ENCODE data around the gene NOP10.

The NOP10 gene

GRCh38 chr15:34331809-34332208, 11.1 kb downstream of the NOP10 start:
- no peak for DNase-seq (ENCODE audit: low spot score)

- DNase-seq (ENCODE audit: low spot score), result no peak
These were observed 12.7 kb downstream of the NOP10 start for GRCh38 chr15:34330279-34330678.

GRCh38 chr15:34329006-34329405, 13.9 kb downstream of the NOP10 start:
- DNase-seq (ENCODE audit: low spot score), result no peak

GRCh38 chr15:34327906-34328305, 15.0 kb downstream of the NOP10 start:
- no peak for DNase-seq (ENCODE audit: low spot score)

- no peak for DNase-seq (ENCODE audit: low spot score)
These were observed 17.6 kb downstream of the NOP10 start for GRCh38 chr15:34325368-34325767.

GRCh38 chr15:34324933-34325332, 18.0 kb downstream of the NOP10 start:
- DNase-seq (ENCODE audit: low spot score), result no peak

DNA sequence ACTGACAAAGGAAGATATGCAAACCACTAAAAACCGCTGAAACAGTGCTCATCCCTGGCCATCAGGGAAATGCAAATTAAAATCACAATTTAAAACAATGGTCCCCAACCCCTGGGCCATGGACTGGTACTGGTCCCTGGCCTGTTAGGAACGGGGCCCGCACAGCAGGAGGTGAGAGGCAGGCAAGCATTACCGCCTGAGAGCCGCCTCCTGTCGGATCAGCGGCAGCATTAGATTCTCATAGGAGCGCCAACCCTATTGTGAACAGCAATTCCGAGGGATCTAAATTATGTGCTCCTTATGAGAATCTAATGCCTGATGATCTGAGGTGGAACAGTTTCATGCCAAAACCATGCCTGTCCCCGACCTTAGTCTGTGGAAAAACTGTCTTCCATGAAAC, 19.7 kb downstream of the NOP10 start:
- DNase-seq (ENCODE audit: low spot score), result no peak

GRCh38 chr15:34318277-34319079, 24.5 kb downstream of the NOP10 start:
- peak; percentile 63 for DNase-seq (ENCODE audit: low spot score)

GRCh38 chr15:34314491-34315490, 28.1 kb downstream of the NOP10 start:
- DNase-seq (ENCODE audit: low spot score), result no peak

DNA sequence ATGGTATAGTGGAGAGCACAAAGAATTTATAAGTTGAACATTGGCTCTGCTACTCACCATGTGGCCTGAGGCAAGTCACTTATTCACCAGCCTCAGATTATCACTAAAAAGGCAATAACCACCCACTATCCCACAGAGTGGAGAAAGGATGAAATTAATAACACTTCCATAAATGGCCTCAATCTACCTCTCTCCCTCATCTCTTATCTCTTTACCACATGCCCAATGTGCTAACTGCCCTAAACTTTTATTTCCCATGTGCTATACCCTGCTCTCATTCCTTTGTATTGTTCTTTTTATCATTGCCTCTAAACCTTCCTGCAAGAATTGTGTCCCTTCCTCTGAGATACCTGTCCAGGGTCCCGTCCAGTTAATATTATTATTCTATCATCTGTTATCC, 31.4 kb downstream of the NOP10 start:
- no peak for DNase-seq (ENCODE audit: low spot score)

DNA sequence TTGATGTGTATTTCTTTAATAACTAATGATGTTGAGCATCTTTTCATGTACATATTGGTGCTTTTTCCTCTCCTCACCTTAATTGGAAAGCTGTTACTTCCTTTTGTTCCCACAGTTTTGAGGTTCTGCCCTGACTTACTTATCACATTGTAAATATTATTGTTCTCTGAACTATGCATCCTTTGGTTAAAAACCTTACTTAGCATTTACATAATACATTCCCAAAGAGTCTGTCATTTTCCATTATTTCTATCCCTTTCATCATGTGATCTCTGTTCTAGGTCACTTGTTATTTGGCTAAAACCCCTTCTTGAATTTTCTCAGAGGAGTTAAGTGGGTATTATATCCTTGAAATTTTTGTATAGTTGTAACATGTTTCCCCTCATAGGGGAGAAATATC, 38.3 kb downstream of the NOP10 start:
- no peak for DNase-seq (ENCODE audit: low spot score)

DNA sequence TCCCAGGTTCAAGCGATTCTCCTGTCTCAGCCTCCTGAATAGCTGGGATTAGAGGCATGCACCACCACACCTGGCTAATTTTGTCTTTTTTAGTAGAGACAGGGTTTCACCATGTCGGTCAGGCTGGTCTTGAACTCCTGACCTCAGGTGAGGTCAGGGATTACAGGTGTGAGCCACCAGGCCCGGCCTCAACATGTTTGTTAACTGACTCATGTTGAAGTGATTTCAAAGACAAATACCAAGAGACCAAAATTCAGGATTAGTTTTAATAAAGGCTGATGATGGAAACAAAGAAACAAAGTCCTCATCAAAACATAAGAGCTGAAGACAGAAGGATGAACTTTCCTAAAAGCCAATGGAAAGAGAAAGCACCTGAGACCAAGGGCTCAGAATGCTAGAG, 41.9 kb downstream of the NOP10 start:
- no peak for DNase-seq (ENCODE audit: low spot score)

DNA sequence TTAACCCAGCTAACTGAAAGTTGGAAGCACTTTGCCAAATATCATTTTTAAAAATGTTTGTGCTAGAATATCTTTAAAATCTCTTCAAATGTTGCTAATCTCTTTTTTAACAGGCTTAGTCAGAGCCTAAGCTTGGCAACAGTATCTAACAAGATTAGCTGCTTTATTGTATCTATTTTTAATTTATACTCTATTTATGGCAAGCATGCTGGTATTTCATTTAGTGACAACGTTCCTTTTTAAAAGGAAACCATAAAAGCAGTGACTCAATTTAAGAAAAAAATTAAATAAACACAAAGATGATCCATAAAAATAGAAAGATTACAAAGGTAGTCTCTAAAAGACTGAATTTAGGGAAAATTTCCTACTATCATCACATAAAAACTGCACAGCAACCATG, 45.9 kb downstream of the NOP10 start:
- no peak for DNase-seq (ENCODE audit: low spot score)

DNA sequence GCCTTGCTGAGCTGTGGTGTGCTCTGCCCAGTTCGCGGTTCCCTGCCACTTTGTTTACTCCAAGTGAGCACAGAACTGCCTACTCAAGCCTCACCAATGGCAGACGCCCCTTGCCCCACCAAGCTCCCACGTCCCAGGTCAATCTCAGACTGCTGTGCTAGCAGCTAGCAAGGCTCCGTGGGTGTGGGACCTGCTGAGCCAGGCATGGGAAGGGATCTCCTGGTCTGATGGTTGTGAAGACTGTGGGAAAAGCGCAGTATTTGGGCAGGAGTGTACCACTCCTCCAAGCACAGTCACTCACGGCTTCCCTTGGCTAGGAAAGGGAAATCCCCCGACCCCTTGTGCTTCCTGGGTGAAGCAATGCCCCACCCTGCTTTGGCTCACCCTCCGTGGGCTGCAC, 50.3 kb downstream of the NOP10 start:
- DNase-seq (ENCODE audit: low spot score), result no peak

Data from pons (tissue), 1 donor.